GM23248 (cell line): ENCODE measurements around the gene EGLN1. TPM values are rescaled to one million over a fixed set of nuclear protein-coding genes. Genes with fewer than 3 reads are reported as not detected.

Experiments
- DNase-seq: peaks from one replicate; pipeline ENCODE4 v3.0.0-alpha.2; 2015
- H2AFZ ChIP-seq: fragments of 200-600 bp; sonication (generic); 2 replicates; pipeline ENCODE4 v1.6.1; 2016; ENCODE audit warnings: antibody characterized with exemption
- H3F3A ChIP-seq: fragments of 200-600 bp; sonication (generic); 2 replicates; pipeline ENCODE4 v1.6.1; 2016; ENCODE audit warnings: mild to moderate bottlenecking, antibody characterized with exemption, mixed run types; ENCODE audit not compliant: insufficient read depth
- H3K27ac ChIP-seq: fragments of 200-600 bp; sonication (generic); 2 replicates; pipeline ENCODE4 v1.5.1; 2016; ENCODE audit warnings: mild to moderate bottlenecking
- H3K27me3 ChIP-seq: fragments of 200-600 bp; sonication (generic); replicated peaks from 2 replicates; pipeline ENCODE4 v1.6.1; 2016; ENCODE audit warnings: mild to moderate bottlenecking; ENCODE audit not compliant: insufficient read depth
- H3K36me3 ChIP-seq: fragments of 200-600 bp; sonication (generic); 2 replicates; pipeline ENCODE4 v1.6.1; 2016; ENCODE audit warnings: low read depth, mild to moderate bottlenecking
- H3K4me1 ChIP-seq: fragments of 200-600 bp; sonication (generic); 2 replicates; pipeline ENCODE4 v1.6.1; 2016; ENCODE audit warnings: mild to moderate bottlenecking; ENCODE audit not compliant: insufficient read depth
- H3K4me2 ChIP-seq: fragments of 200-600 bp; sonication (generic); one replicate; pipeline ENCODE4 v1.6.1; 2016; ENCODE audit warnings: mild to moderate bottlenecking; ENCODE audit not compliant: unreplicated experiment
- H3K4me3 ChIP-seq: fragments of 200-600 bp; sonication (generic); 2 replicates; pipeline ENCODE4 v1.5.1; 2016; ENCODE audit warnings: mild to moderate bottlenecking
- H3K79me2 ChIP-seq: fragments of 200-600 bp; sonication (generic); 2 replicates; pipeline ENCODE4 v1.6.1; 2016; ENCODE audit warnings: mild to moderate bottlenecking; ENCODE audit not compliant: insufficient read depth
- H3K9ac ChIP-seq: fragments of 200-600 bp; sonication (generic); 2 replicates; pipeline ENCODE4 v1.6.1; 2016; ENCODE audit warnings: mild to moderate bottlenecking
- H3K9me2 ChIP-seq: fragments of 200-600 bp; sonication (generic); 2 replicates; pipeline ENCODE4 v1.6.1; 2016; ENCODE audit warnings: mixed run types, mild to moderate bottlenecking, moderate library complexity; ENCODE audit not compliant: insufficient read depth
- H3K9me3 ChIP-seq: fragments of 200-600 bp; sonication (generic); one replicate; pipeline ENCODE4 v1.6.1; 2017; ENCODE audit warnings: low read depth
- H4K20me1 ChIP-seq: fragments of 200-600 bp; sonication (generic); 2 replicates; pipeline ENCODE4 v1.6.0; 2016; ENCODE audit not compliant: insufficient read depth
- EZH2 ChIP-seq: fragments of 200-600 bp; sonication (generic); IDR thresholded peaks from 2 replicates; pipeline ENCODE4 v1.6.1; 2018; ENCODE audit warnings: antibody characterized with exemption, mild to moderate bottlenecking; ENCODE audit not compliant: insufficient read depth, poor library complexity, severe bottlenecking
- EZH2phosphoT487 ChIP-seq: fragments of 200-600 bp; sonication (generic); IDR thresholded peaks from 2 replicates; pipeline ENCODE4 v1.6.1; 2018; ENCODE audit warnings: antibody characterized with exemption, moderate library complexity, mild to moderate bottlenecking, low read depth; ENCODE audit not compliant: insufficient read depth
- whole genome bisulfite sequencing, 2 experiments: methylation state at CpG; one replicate each; pipeline ENCODE4 v1.1.6; 2015 to 2017; ENCODE audit warnings: low lambda C conversion rate in 2 of 2, low coverage in 1 of 2; ENCODE audit errors: missing lambda C conversion rate in 2 of 2; 5-methylcytosine and 5-hydroxymethylcytosine counted together
- in situ Hi-C: fragments of 300-500 bp; cut with MboI; formaldehyde crosslinking; loops from 2 replicates; pipeline ENCODE4 v1.15.0; 2020
- polyA plus RNA-seq: library from polyadenylated mRNA; unstranded; fragments of >200 nt; fragmentation: Nextera tagmentation; extraction: Ambion mirVana; gene quantifications from 2 replicates; pipeline ENCODE4 v1.2.1, GENCODE V29; 2016
- total RNA-seq: library from RNA; depleted of rRNA; stranded (reverse); fragments of >200 nt; shearing (Covaris generic); gene quantifications from 2 replicates; pipeline ENCODE4 v1.2.3, GENCODE V29; 2014

The EGLN1 gene
- total and polyA plus RNA-seq, 2 experiments from 2014 or later, result 17.6 to 51.8 TPM

DNA sequence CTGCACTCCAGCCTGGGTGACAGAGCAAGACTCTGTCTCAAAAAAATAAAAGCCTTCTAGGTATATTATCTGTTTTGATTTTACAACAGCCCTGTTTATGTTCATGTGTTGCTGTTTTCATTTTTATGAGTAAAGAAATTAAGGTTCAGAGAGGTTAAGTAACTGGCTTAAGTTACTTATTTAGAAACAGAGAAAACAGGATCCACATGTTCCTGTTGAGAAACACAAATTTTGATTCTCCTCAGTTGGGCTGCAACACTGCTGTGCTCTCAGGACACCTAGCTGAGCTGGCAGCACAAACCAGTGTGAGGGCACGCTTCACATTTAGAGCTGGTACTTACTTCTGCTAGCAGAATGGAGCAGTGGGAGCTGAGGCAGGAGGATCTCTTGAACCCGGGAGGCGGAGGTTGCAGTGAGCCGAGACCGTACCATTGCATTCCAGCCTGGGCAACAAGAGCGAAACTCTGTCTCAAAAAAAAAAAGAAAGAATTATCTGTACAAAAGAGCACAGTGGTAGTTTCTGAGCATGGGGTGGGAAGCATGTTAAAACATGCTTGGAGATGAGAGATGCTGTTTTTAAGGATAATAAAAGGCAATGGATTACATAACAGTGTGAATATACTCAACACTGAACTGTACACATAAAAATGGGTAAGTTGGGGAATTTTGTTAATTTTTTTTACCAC is 81.6 kb downstream of the EGLN1 start:
- H3K27ac ChIP-seq, result no peak overlapping the region
- no peaks in the 10 kb centered on the region for H3K27me3 ChIP-seq
- H3K4me1 ChIP-seq, result peaks cover 18% of the 10 kb centered on the region; the same call in 1 of the 2 replicates
- in situ Hi-C loops, result loop anchor here (10.0 kb wide), 1 partner anchor 244 kb away; no protein-coding TSS in a partner anchor
- H3K9me3 ChIP-seq, result no peaks in the 10 kb centered on the region
- DNase-seq, result no peak
- WGBS, 2 experiments, result 96 to 98% methylated on average over 6 of the region's 6 CpGs
- H3K9me2 ChIP-seq, result no peaks in the 10 kb centered on the region
- peaks cover 94% of the 10 kb centered on the region for H3K79me2 ChIP-seq
- H3F3A ChIP-seq, result no peaks in the 10 kb centered on the region
- no peak overlapping the region for H2AFZ ChIP-seq
- no peak overlapping the region for H3K9ac ChIP-seq
- no peak overlapping the region for H3K4me2 ChIP-seq
- H4K20me1 ChIP-seq, result peaks cover 8% of the 10 kb centered on the region; the same call in 1 of the 2 replicates
- H3K4me3 ChIP-seq, result no peak overlapping the region
- TF ChIP-seq EZH2, result no peak
- TF ChIP-seq EZH2phosphoT487, result no peak
- H3K36me3 ChIP-seq, result peaks cover 4% of the 10 kb centered on the region; the same call in 1 of the 2 replicates

DNA sequence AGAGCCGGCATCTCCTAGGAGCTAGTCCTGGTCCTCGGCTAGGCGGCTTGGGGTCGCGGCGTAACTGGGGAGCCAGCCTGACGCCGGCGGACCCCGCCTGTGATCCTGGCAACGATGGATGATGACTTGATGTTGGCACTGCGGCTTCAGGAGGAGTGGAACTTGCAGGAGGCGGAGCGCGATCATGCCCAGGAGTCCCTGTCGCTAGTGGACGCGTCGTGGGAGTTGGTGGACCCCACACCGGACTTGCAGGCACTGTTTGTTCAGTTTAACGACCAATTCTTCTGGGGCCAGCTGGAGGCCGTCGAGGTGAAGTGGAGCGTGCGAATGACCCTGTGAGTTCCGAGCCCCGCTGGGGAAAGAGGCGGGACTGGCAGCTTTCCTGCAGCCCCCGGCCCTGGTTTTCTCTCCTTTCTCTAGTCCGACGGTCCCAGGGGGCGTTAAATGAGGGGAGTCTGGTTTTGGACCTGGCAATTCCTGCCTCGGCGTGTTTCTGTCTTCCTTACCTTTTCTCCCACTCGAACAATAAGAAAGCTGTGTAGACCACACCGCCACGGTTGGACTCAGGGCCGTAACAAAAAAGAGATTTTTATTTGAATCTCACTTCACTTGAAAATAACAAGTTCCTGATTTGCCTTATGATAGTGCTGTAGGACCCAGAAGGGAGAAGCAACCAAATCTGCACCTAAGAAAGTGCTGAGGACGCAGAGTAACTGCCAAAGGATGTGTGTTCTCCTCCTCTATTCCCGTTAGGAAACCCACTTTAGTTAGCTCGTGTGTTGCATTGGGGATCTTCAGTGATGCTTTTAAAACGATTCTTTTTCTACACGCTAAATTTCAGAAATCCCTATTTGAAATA is 83.6 kb downstream of the EGLN1 start, which contains the start of gene SPRTN:
TSS of gene SPRTN (plus strand) at position 24 of the 859 bp plus-strand sequence. CDS start at position 115, 91 bp downstream.
- H3K9ac ChIP-seq, result peak within 1 kb of the TSS; percentile 94
- peak; percentile 49 for DNase-seq
- H3K36me3 ChIP-seq, result peaks cover 4% of the 10 kb centered on the region; the same call in 1 of the 2 replicates
- H3K27me3 ChIP-seq, result no peaks in the 10 kb centered on the region
- TF ChIP-seq EZH2 (no peak), EZH2phosphoT487 (no peak)
- H3F3A ChIP-seq, result no peaks in the 10 kb centered on the region
- no peaks in the 10 kb centered on the region for H3K9me2 ChIP-seq
- peak within 1 kb of the TSS; percentile 94 for H2AFZ ChIP-seq
- H3K27ac ChIP-seq, result peak within 1 kb of the TSS; percentile 98
- no peaks in the 10 kb centered on the region for H3K9me3 ChIP-seq
- in situ Hi-C loops, result no loop called here
- WGBS, 2 experiments, result 1 to 2% methylated on average over 39 to 43 of the region's 43 CpGs
- H3K4me3 ChIP-seq, result peak within 1 kb of the TSS; percentile 98
- H3K4me2 ChIP-seq, result peak within 1 kb of the TSS; percentile 97
- peaks cover 94% of the 10 kb centered on the region for H3K79me2 ChIP-seq
- H3K4me1 ChIP-seq, result peaks cover 37% of the 10 kb centered on the region
- H4K20me1 ChIP-seq, result peaks cover 22% of the 10 kb centered on the region; the same call in 1 of the 2 replicates

DNA sequence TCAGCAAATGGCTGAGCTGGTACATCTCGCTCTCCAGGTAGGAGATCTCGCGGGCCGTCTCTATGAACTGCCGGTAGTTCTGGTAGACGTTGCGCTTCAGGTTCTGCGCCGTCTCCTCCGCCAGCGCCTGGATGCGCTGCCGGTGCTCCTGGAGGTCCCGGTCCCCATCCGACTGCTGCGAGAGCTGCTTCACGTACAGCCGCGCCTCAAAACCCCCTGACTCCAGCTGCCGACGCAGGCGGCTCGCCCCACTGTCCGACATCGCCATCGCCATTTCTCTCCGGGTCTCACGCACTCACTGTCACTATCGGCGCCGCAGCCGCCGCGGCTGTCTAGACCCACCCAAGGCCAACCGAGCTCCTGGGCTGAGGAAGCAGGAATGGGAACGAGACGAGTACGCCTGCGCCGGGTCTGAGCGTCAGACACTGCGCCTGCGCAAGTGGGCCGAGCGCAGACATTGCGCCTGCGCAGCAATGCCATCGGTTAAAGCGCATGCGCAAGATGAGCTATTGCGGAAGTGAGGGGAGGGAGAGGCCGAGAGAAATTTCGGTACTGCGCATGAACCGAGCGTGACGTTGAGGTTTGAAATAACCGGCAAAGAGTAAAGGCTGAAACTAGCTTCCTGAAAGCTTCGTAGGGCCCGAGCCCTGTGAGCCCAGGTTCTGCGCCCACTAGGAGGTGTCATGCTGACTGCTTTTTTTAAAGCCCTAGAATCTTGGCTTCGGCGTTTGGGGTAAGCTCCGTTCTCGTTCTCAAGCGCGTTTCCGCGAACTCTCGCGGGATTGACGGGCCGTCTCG is 84.4 kb downstream of the EGLN1 start, which contains the start of gene EXOC8:
TSS of gene EXOC8 (minus strand) at position 381 of the 798 bp plus-strand sequence. CDS start at position 274, 107 bp downstream.
- Histone ChIP-seq H4K20me1 (peaks cover 24% of the 10 kb centered on the region; the same call in 1 of the 2 replicates), H3K27ac (peak within 1 kb of the TSS; percentile 98), H3K27me3 (no peaks in the 10 kb centered on the region), H3K36me3 (peaks cover 4% of the 10 kb centered on the region; the same call in 1 of the 2 replicates), H3F3A (no peaks in the 10 kb centered on the region), H3K4me1 (peaks cover 45% of the 10 kb centered on the region), H3K9ac (peak within 1 kb of the TSS; percentile 94), H3K9me2 (no peaks in the 10 kb centered on the region), H3K4me3 (peak within 1 kb of the TSS; percentile 98), H3K79me2 (peaks cover 94% of the 10 kb centered on the region), H3K9me3 (no peaks in the 10 kb centered on the region), H3K4me2 (peak within 1 kb of the TSS; percentile 97), H2AFZ (peak within 1 kb of the TSS; percentile 94)
- WGBS, 2 experiments, result 1% methylated on average over 58 to 74 of the region's 74 CpGs
- in situ Hi-C loops, result no loop called here
- TF ChIP-seq EZH2, result no peak
- TF ChIP-seq EZH2phosphoT487, result no peak
- peak; percentile 98 for DNase-seq
